IPS-18a (cell line): ENCODE measurements around the gene PIGC.

ENCODE experiments used
- H3K27ac ChIP-seq: one replicate; pipeline ENCODE4 v1.5.1; 2013; ENCODE audit warnings: low read length
- H3K27me3 ChIP-seq: one replicate; pipeline ENCODE4 v1.6.1; 2013; ENCODE audit warnings: mild to moderate bottlenecking, low read length; ENCODE audit not compliant: control insufficient read depth, insufficient read depth
- H3K36me3 ChIP-seq: one replicate; pipeline ENCODE4 v1.6.1; 2013; ENCODE audit warnings: low read depth, low read length; ENCODE audit not compliant: control insufficient read depth
- H3K4me1 ChIP-seq: one replicate; pipeline ENCODE4 v1.6.1; 2013; ENCODE audit warnings: low read depth, low read length; ENCODE audit not compliant: control insufficient read depth
- H3K4me3 ChIP-seq: one replicate; pipeline ENCODE4 v1.5.1; 2013; ENCODE audit warnings: low read length
- H3K9ac ChIP-seq: one replicate; pipeline ENCODE4 v1.6.1; 2013; ENCODE audit warnings: mild to moderate bottlenecking, low read length, moderate library complexity
- H3K9me3 ChIP-seq: one replicate; pipeline ENCODE4 v1.6.1; 2013; ENCODE audit warnings: low read depth, low read length; ENCODE audit not compliant: control insufficient read depth

PIGC gene

DNA sequence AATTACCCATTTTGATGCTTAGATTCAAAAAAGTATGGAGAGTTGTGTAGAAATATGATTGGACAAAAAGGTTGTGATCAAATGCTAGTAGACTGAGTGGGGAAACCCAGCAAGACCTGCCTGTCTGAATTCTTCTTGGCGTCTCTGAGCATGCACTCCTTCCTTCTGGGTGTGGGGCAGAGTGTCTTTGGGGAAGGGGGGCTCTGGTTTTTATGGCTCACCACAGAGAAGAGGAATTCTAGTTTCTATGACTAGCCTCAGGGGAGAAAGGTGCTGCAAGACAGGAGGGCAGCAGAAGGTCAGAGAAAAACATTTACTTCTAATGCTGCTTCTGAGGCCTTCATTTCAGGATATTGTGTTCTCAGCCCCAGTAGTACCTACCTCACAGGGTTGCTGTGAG, 33.9 kb upstream of the PIGC start:
- Histone ChIP-seq H3K9ac (no peak overlapping the region), H3K27me3 (no peaks in the 10 kb centered on the region), H3K9me3 (no peaks in the 10 kb centered on the region)

DNA sequence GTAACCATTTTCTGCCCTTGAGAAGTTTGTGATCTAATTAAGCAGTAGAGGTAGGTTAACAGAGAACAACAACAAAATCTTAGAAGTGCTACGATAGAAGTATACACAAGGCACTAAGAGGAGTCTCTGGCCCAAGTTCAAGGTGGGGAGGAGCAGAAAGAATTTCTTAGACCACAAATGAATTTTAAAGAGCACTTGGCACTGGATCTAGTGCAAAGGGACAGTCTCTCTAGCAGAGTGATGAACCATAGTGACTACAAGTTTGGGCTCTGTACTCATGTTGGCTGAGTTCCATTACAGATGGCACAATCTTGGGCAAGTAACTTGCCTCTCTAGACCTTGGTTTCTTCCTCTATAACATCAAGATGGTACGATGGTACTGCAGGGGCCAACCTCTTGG, 33.3 kb upstream of the PIGC start:
- Histone ChIP-seq H3K9me3 (no peaks in the 10 kb centered on the region), H3K27me3 (no peaks in the 10 kb centered on the region), H3K4me1 (no peaks in the 10 kb centered on the region), H3K4me3 (no peak overlapping the region), H3K36me3 (no peaks in the 10 kb centered on the region), H3K27ac (no peak overlapping the region), H3K9ac (no peak overlapping the region)

More for the DNA sequence above, 33.9 kb upstream of the PIGC start:
- H3K36me3 ChIP-seq, result no peaks in the 10 kb centered on the region
- H3K4me1 ChIP-seq, result no peaks in the 10 kb centered on the region
- no peak overlapping the region for H3K27ac ChIP-seq
- no peak overlapping the region for H3K4me3 ChIP-seq

DNA sequence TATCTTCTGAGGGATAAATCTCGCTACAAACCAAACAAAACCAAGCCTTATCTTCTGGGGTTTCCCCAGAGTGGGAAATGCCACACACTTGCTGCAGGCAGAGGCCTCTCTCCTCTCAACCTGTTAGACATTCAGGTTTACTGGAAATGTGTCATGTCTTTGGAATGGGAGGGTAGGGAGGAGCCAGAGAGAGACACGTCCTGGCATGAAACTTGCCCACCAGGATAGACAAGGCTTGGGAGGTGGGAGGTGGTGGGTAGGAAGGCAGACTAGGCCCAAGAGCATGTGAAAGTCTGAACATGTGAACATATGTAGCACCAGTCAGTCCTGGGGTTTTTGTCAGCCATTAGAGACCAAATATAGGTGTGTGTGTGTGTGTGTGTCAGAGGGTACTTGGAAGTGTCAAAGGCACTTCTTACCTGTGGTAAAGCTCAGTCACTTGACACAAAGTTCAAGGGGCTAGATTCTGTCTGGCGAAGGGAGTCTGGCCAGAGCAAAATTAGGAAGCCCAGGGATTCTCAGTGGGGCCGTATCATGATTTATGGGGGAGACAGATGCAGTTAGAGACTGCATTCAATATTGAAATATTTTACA, 32.4 kb upstream of the PIGC start:
- Histone ChIP-seq H3K9me3 (no peaks in the 10 kb centered on the region), H3K4me1 (no peaks in the 10 kb centered on the region), H3K36me3 (no peaks in the 10 kb centered on the region), H3K27me3 (no peaks in the 10 kb centered on the region), H3K27ac (no peak overlapping the region), H3K9ac (no peak overlapping the region), H3K4me3 (no peak overlapping the region)

DNA sequence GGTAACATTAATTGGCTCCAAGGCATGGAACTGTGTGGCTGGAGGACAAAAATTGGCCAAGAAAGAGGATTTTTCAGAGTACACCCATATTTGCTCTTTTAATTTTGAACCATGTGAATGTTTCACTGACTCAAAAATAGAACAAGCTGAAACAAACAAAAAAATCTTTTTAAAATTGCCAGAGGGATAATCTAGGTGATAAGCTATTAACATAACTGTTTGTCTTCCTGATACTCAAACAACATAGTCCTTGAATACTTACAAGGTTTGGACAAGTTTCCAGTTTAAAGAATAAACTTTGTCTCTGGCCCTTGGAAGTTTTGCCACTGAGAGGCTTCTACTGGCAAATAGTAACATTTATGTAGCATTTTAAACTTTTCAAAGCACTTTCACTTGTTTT, 30.0 kb upstream of the PIGC start:
- no peaks in the 10 kb centered on the region for H3K9me3 ChIP-seq
- H3K9ac ChIP-seq, result no peak overlapping the region
- H3K4me1 ChIP-seq, result no peaks in the 10 kb centered on the region
- H3K4me3 ChIP-seq, result no peak overlapping the region
- no peaks in the 10 kb centered on the region for H3K36me3 ChIP-seq
- H3K27me3 ChIP-seq, result no peaks in the 10 kb centered on the region
- H3K27ac ChIP-seq, result no peak overlapping the region

DNA sequence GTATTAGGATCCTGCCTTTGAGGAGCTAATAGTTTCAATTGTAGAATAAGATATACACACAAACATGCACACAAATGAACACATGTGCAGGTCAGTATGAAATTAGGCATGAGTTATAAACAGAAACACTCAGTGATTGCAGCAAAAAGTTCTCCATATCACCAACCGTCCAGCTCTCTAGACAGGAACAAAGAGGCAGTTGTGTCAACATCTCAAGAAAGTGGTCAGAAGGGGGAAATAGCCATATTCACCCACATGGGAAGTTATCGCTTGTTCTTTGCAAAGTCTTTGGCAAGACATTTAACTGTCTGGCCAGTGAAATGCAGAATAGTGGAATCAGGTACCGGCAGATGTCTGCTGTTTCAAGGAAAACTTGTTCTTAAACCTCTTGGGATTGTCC, 29.4 kb upstream of the PIGC start:
- H3K4me1 ChIP-seq, result no peaks in the 10 kb centered on the region

DNA sequence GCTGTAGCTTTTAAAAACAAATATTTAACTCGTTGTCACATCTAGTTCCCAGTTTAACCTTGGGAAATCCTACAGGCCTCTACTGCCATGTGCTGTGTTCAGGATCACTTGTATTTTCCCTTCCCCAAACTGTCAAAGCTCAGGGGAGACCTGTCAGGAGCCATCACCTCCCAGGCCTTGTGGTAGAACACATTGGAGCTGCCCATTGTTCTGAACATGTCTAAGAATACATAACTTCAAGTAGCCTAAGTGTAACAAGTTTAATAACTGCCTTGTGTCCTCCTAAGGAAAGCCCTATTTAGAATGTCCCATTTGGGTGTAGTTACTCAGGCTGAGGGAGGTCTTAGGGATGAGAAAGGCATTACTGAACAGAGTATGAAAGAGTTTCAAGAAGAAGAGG, 28.6 kb upstream of the PIGC start:
- H3K27me3 ChIP-seq, result no peaks in the 10 kb centered on the region
- H3K4me1 ChIP-seq, result no peaks in the 10 kb centered on the region
- H3K4me3 ChIP-seq, result no peak overlapping the region
- H3K9me3 ChIP-seq, result no peaks in the 10 kb centered on the region
- no peak overlapping the region for H3K9ac ChIP-seq
- no peak overlapping the region for H3K27ac ChIP-seq
- no peaks in the 10 kb centered on the region for H3K36me3 ChIP-seq

More for the DNA sequence above, 29.4 kb upstream of the PIGC start:
- Histone ChIP-seq H3K9ac (no peak overlapping the region), H3K4me3 (no peak overlapping the region), H3K36me3 (no peaks in the 10 kb centered on the region), H3K27me3 (no peaks in the 10 kb centered on the region), H3K27ac (no peak overlapping the region), H3K9me3 (no peaks in the 10 kb centered on the region)

DNA sequence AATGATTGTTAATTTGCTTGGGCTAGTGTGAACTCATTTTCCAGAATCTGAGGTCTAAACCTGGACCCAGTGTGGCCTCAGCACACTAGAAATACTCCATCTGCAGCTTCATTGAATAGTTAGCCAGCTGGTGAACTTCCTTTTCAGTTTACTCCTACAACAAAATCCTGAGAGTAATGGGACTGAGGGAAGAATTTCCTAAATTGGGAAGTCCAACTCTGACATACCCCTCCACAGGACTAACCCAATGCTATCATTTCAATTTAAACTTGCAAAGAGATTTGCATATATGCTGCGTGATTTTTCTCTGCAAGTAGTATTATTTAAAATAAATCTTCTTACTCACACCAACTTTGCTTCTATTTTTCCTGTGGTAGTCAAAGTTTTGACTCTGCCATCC, 27.8 kb upstream of the PIGC start:
- no peak overlapping the region for H3K27ac ChIP-seq
- H3K4me3 ChIP-seq, result no peak overlapping the region

DNA sequence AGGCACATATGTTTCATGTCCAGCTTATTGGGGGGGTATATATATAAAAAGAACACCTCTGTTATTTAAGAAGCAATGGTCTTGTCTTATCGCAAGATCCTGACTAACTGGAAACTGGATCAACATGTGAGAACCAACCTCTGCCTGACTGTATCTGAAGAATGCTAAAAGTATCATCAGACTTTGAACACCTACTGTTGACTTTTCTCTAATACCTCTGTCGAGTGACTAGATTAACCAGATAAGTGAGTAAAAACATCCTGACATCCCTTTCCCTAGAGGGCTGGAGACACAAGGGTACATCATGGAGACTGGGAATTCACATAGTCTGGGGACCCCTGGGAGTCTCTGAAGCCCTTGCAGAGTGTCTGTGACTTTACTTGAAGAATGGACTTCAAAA, 26.3 kb upstream of the PIGC start:
- H3K4me1 ChIP-seq, result no peaks in the 10 kb centered on the region
- no peak overlapping the region for H3K4me3 ChIP-seq
- H3K27me3 ChIP-seq, result no peaks in the 10 kb centered on the region
- no peaks in the 10 kb centered on the region for H3K36me3 ChIP-seq
- H3K9me3 ChIP-seq, result no peaks in the 10 kb centered on the region
- no peak overlapping the region for H3K9ac ChIP-seq
- H3K27ac ChIP-seq, result no peak overlapping the region

More for the DNA sequence above, 27.8 kb upstream of the PIGC start:
- Histone ChIP-seq H3K27me3 (no peaks in the 10 kb centered on the region), H3K36me3 (no peaks in the 10 kb centered on the region), H3K9me3 (no peaks in the 10 kb centered on the region), H3K4me1 (no peaks in the 10 kb centered on the region), H3K9ac (no peak overlapping the region)

DNA sequence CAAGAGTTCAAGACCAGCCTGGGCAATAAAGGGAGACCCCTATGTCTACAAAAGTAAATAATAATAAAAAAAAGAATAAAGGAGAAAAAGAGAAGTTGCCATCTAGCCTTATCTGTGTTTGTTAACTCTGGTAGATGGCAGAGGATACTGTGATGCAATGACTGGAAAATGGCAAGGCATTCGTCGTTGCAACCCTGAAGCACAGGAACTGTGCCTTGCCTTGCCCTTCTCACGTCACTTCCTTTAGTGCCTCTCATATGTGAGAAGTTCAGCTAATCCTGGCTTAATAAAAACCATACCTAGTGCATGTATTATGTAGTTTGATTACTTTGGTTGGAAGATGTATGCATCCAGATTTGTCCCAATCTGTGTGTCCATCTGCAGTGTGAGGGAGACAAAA, 25.8 kb upstream of the PIGC start:
- Histone ChIP-seq H3K9me3 (no peaks in the 10 kb centered on the region), H3K36me3 (no peaks in the 10 kb centered on the region), H3K27ac (no peak overlapping the region), H3K9ac (no peak overlapping the region), H3K27me3 (no peaks in the 10 kb centered on the region), H3K4me1 (no peaks in the 10 kb centered on the region), H3K4me3 (no peak overlapping the region)

DNA sequence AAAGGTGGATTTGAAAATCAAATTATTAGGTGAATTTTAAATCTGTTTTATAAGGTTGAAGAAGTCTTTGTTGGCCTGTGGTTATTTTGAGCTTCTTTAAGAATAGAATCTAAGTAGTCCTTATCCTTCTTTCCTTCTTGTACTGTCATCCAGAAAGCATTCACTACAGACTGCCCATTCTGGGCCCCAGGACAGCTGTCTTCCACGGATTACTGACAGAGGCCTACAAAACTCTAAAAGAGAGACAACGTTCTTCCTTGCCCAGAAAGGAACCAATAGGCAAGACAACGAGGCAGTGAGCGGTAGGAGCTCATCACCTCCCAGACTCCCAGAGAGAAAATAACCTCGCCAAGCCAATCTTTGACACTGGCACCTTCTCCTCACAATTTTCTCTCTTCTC, 24.4 kb upstream of the PIGC start:
- H3K9me3 ChIP-seq, result no peaks in the 10 kb centered on the region
- H3K4me1 ChIP-seq, result no peaks in the 10 kb centered on the region
- H3K27ac ChIP-seq, result no peak overlapping the region
- H3K9ac ChIP-seq, result no peak overlapping the region
- H3K4me3 ChIP-seq, result no peak overlapping the region
- no peaks in the 10 kb centered on the region for H3K27me3 ChIP-seq
- H3K36me3 ChIP-seq, result no peaks in the 10 kb centered on the region

DNA sequence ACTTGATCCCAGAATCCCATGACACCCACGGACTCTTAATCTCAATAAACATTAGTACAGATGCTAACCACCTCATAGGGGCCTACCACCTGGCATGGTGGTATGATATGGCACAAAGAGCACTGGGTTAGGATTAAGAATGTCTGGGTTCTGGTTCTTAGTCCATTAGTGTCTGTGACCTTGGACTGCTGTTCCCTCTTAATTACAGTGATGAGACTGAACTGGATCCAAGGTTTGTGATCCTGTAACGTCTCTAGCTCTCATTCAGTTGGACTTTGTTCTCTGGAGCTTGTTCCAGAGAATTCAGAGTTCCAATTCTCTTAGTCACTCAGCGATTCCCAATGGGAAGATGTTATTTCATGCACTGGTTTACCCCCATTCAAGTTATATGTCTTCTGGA, 23.6 kb upstream of the PIGC start:
- H3K27ac ChIP-seq, result no peak overlapping the region
- no peaks in the 10 kb centered on the region for H3K27me3 ChIP-seq
- H3K9ac ChIP-seq, result no peak overlapping the region
- H3K36me3 ChIP-seq, result no peaks in the 10 kb centered on the region
- no peaks in the 10 kb centered on the region for H3K4me1 ChIP-seq
- H3K4me3 ChIP-seq, result no peak overlapping the region
- H3K9me3 ChIP-seq, result no peaks in the 10 kb centered on the region

DNA sequence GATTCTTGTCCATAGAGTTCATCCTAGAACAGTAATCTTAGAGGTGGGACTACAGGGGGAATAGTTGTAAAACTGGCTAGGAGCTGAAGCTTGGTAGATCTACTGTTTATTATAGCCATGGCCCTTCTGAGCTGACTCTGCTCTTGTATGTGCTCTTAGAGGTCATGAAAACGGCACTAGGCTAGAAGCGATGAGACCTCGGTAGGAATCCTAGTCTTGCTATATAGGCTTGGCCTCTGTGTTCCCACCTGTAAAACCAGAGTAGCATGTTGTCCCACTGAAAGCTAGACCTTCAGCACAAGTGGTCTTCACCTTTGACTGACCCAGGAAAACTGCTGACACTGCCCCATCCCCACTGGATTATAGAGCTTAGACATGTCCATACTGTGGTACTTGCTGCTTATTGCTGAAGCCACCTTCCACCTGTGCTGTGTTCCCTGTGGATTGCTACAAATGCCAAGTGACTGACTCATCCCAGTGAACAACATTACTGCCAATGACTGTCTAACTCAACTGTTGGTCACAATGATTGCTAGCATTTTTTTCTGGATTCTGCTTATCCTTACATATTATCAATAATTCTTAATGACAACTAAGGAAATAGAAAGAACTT, 23.0 kb upstream of the PIGC start:
- no peaks in the 10 kb centered on the region for H3K9me3 ChIP-seq
- H3K27ac ChIP-seq, result no peak overlapping the region
- no peak overlapping the region for H3K4me3 ChIP-seq
- no peaks in the 10 kb centered on the region for H3K4me1 ChIP-seq
- no peaks in the 10 kb centered on the region for H3K36me3 ChIP-seq
- no peaks in the 10 kb centered on the region for H3K27me3 ChIP-seq
- no peak overlapping the region for H3K9ac ChIP-seq
